Motor neuron (in vitro differentiated cells): Measurements from ENCODE around the gene ILDR1. TPM values are rescaled to one million over a fixed set of nuclear protein-coding genes. Genes with fewer than 3 reads are reported as not detected.
"Not testable (repeated sequence)": the region's sequence is repeated elsewhere in the genome, so short reads cannot be mapped to it uniquely, and the experiment has no call there.

Source experiments
- ATAC-seq, 8 experiments: fragments of 200-7000 bp; cut with Tn5 transposase; replicated peaks in 6 of 8; 2 replicates each; pipeline ENCODE4 v1.8.0; 2021; ENCODE audit warnings: mild to moderate bottlenecking in 8 of 8, moderate library complexity in 8 of 8
- H3K27ac ChIP-seq, 2 donors: fragments of 250-450 bp; sonication (Bioruptor Pico); 2 replicates each; pipeline ENCODE4 v1.9.0; 2021; ENCODE audit warnings: antibody characterized with exemption in 2 of 2, mild to moderate bottlenecking in 2 of 2, moderate library complexity in 1 of 2
- H3K4me1 ChIP-seq, 2 donors: fragments of 250-450 bp; sonication (Bioruptor Pico); replicated peaks in 1 of 2; 2 replicates each; pipeline ENCODE4 v1.6.1; 2021; ENCODE audit warnings: antibody characterized with exemption in 2 of 2, mild to moderate bottlenecking in 2 of 2, moderate library complexity in 1 of 2
- H3K4me3 ChIP-seq, 5 donors: fragments of 250-450 bp; sonication (Bioruptor Pico); 2 replicates each; pipeline ENCODE4 v1.9.0; 2021; ENCODE audit warnings: antibody characterized with exemption in 5 of 5, mild to moderate bottlenecking in 5 of 5, moderate library complexity in 4 of 5
- WGBS, 10 experiments: fragments of 450-650 bp; shearing (Covaris generic); methylation state at CpG; one replicate each; pipeline ENCODE4 v1.0.0; 2022; 5-methylcytosine and 5-hydroxymethylcytosine counted together
- in situ Hi-C, 9 experiments: fragments of 400-800 bp; cut with MboI; loops; one replicate each; pipeline ENCODE4 v1.15.0; 2021; ENCODE audit warnings: low sequenced_read_pairs in 9 of 9, low pct_unique_long_range_greater_than_20kb in 2 of 9; ENCODE audit not compliant: unreplicated experiment in 9 of 9
- total RNA-seq, 8 experiments: library from RNA; unstranded; fragments of 300-600 nt; gene quantifications; 2 replicates each; pipeline versions ENCODE4 v1.2.3 to v1.2.4, GENCODE V29; 2022

The ILDR1 gene
- total RNA-seq = under 1 TPM in 3 of 8 experiments, not detected in 5; 0.19 to 0.31 (median 0.21) TPM

- H3K27ac ChIP-seq = no peak within 1 kb of the TSS
- 7 to 97% (median 66%) methylated on average over 1 to 10 of the region's 43 CpGs; no CpG with 5 or more reads in 6 of the 10 experiments for whole genome bisulfite sequencing, 10 experiments
- no peaks in the 10 kb centered on the region for H3K4me1 ChIP-seq
- in situ Hi-C loops = no loop called here
- no peak within 1 kb of the TSS for H3K4me3 ChIP-seq
- ATAC-seq = peak in 1 of 8 experiments; percentile 45
Observed at GRCh38 chr3:122021811-122022401, at the start of gene ILDR1. Gene ILDR1 (minus strand): TSS chr3:122022247. CDS start chr3:122022077, 170 bp downstream.

GRCh38 chr3:122067588-122068240, 45.7 kb upstream of the ILDR1 start:
- peaks cover 0 to 8% of the 10 kb centered on the region in 2 donors for H3K4me1 ChIP-seq
- no peak overlapping the region for H3K4me3 ChIP-seq
- no peak overlapping the region for H3K27ac ChIP-seq
- no peak for ATAC-seq
- in situ Hi-C loops = no loop called here
- 7 to 100% (median 67%) methylated on average over 1 to 2 of the region's 2 CpGs; no CpG with 5 or more reads in 1 of the 10 experiments for WGBS, 10 experiments

GRCh38 chr3:122067214-122067550, 45.1 kb upstream of the ILDR1 start:
- Histone ChIP-seq H3K4me3 (no peak overlapping the region), H3K4me1 (peaks cover 0 to 8% of the 10 kb centered on the region in 2 donors), H3K27ac (no peak overlapping the region)
- 47 to 76% (median 62%) methylated on average over 1 to 5 of the region's 5 CpGs for WGBS, 10 experiments
- no peak for ATAC-seq
- in situ Hi-C loops = no loop called here

GRCh38 chr3:122066331-122067213, 44.5 kb upstream of the ILDR1 start:
- no peak overlapping the region for H3K4me3 ChIP-seq
- ATAC-seq = no peak
- no peak overlapping the region for H3K27ac ChIP-seq
- WGBS, 10 experiments = 13 to 86% (median 53%) methylated on average over 1 to 6 of the region's 6 CpGs
- in situ Hi-C loops = no loop called here
- peaks cover 0 to 8% of the 10 kb centered on the region in 2 donors for H3K4me1 ChIP-seq

- 17 to 100% (median 67%) methylated on average over 1 to 4 of the region's 4 CpGs; no CpG with 5 or more reads in 1 of the 10 experiments for WGBS, 10 experiments
- Histone ChIP-seq H3K27ac (no peak overlapping the region), H3K4me3 (no peak overlapping the region), H3K4me1 (peaks cover 0 to 8% of the 10 kb centered on the region in 2 donors)
- no peak for ATAC-seq
- in situ Hi-C loops = no loop called here
Observed at GRCh38 chr3:122064326-122064725, 42.3 kb upstream of the ILDR1 start.

- Histone ChIP-seq H3K4me1 (peaks cover 0 to 8% of the 10 kb centered on the region in 2 donors), H3K4me3 (no peak overlapping the region), H3K27ac (no peak overlapping the region)
- ATAC-seq = no peak
- in situ Hi-C loops = no loop called here
- 0 to 88% (median 72%) methylated on average over 1 of the region's 1 CpG; no CpG with 5 or more reads in 2 of the 10 experiments for WGBS, 10 experiments
Observed at GRCh38 chr3:122063908-122064307, 41.9 kb upstream of the ILDR1 start.

- in situ Hi-C loops = no loop called here
- ATAC-seq = no peak
- Histone ChIP-seq H3K4me3 (no peak overlapping the region), H3K4me1 (no peaks in the 10 kb centered on the region), H3K27ac (no peak overlapping the region)
- WGBS, 10 experiments = 18 to 100% (median 90%) methylated on average over 1 to 6 of the region's 6 CpGs
Observed at GRCh38 chr3:122060040-122060698, 38.1 kb upstream of the ILDR1 start.

GRCh38 chr3:122058294-122058693, 36.2 kb upstream of the ILDR1 start:
- H3K27ac ChIP-seq = no peak overlapping the region
- 0 to 100% (median 75%) methylated on average over 1 of the region's 1 CpG; no CpG with 5 or more reads in 2 of the 10 experiments for WGBS, 10 experiments
- no peak overlapping the region for H3K4me3 ChIP-seq
- no peaks in the 10 kb centered on the region for H3K4me1 ChIP-seq
- ATAC-seq = no peak
- in situ Hi-C loops = no loop called here

- no peak for ATAC-seq
- 8 to 100% (median 88%) methylated on average over 1 to 2 of the region's 2 CpGs; no CpG with 5 or more reads in 4 of the 10 experiments for WGBS, 10 experiments
- no peaks in the 10 kb centered on the region for H3K4me1 ChIP-seq
- in situ Hi-C loops = no loop called here
- H3K27ac ChIP-seq = no peak overlapping the region
- H3K4me3 ChIP-seq = no peak overlapping the region
Observed at GRCh38 chr3:122057671-122058070, 35.6 kb upstream of the ILDR1 start.

- Histone ChIP-seq H3K27ac (no peak within 1 kb of the TSS), H3K4me3 (no peak within 1 kb of the TSS), H3K4me1 (no peaks in the 10 kb centered on the region)
- ATAC-seq = no peak
- in situ Hi-C loops = no loop called here
- WGBS, 10 experiments = 0 to 85% (median 72%) methylated on average over 1 to 3 of the region's 3 CpGs
Observed at GRCh38 chr3:122055215-122055614, 33.2 kb upstream of the ILDR1 start, which contains the start of gene CD86. Gene CD86 (plus strand): TSS chr3:122055362. CDS start chr3:122055490, 128 bp downstream.

- Histone ChIP-seq H3K27ac (no peak overlapping the region), H3K4me3 (no peak overlapping the region), H3K4me1 (no peaks in the 10 kb centered on the region)
- 0 to 90% (median 59%) methylated on average over 1 to 3 of the region's 3 CpGs; no CpG with 5 or more reads in 2 of the 10 experiments for WGBS, 10 experiments
- ATAC-seq = no peak
- in situ Hi-C loops = no loop called here
Observed at GRCh38 chr3:122052968-122053367, 30.9 kb upstream of the ILDR1 start.

- H3K4me3 ChIP-seq, ATAC-seq, H3K4me1 ChIP-seq, H3K27ac ChIP-seq, in situ Hi-C loops: not testable (repeated sequence)
- 57 to 83% (median 76%) methylated on average over 1 to 2 of the region's 11 CpGs; no CpG with 5 or more reads in 6 of the 10 experiments for WGBS, 10 experiments
Observed at GRCh38 chr3:122047773-122048172, 25.7 kb upstream of the ILDR1 start.
